Sigmoid colon (tissue), 4 donors: ENCODE results near the gene FBXL7.

ENCODE experiments used
- CTCF ChIP-seq, 4 experiments: fragments of 450-650 bp in 3 of 4; fragments of 200-600 bp in 1 of 4; IDR thresholded peaks; one replicate each; pipeline ENCODE4 v1.5.1; 2016 to 2019; ENCODE audit warnings: antibody characterized with exemption in 4 of 4, mild to moderate bottlenecking in 3 of 4, moderate library complexity in 2 of 4
- EP300 ChIP-seq, 4 donors: sonication (generic); formaldehyde crosslinking; IDR thresholded peaks; one replicate each; pipeline ENCODE4 v1.6.1; 2017; ENCODE audit warnings: antibody characterized with exemption in 4 of 4

GRCh38 chr5:15574806-15575325 is 74.9 kb downstream of the FBXL7 start:
- TF ChIP-seq CTCF (IDR thresholded peaks at IDR 0.05) (no peak), EP300 (IDR thresholded peaks at IDR 0.05) (no peak)
